Epidermal melanocyte (primary cell): ENCODE data around the gene HOXD10.

ENCODE experiments used
- DNase-seq: peaks from one replicate; pipeline ENCODE4 v3.0.0; 2011; ENCODE audit warnings: low spot score; ENCODE audit not compliant: insufficient read length

Gene HOXD10

DNA sequence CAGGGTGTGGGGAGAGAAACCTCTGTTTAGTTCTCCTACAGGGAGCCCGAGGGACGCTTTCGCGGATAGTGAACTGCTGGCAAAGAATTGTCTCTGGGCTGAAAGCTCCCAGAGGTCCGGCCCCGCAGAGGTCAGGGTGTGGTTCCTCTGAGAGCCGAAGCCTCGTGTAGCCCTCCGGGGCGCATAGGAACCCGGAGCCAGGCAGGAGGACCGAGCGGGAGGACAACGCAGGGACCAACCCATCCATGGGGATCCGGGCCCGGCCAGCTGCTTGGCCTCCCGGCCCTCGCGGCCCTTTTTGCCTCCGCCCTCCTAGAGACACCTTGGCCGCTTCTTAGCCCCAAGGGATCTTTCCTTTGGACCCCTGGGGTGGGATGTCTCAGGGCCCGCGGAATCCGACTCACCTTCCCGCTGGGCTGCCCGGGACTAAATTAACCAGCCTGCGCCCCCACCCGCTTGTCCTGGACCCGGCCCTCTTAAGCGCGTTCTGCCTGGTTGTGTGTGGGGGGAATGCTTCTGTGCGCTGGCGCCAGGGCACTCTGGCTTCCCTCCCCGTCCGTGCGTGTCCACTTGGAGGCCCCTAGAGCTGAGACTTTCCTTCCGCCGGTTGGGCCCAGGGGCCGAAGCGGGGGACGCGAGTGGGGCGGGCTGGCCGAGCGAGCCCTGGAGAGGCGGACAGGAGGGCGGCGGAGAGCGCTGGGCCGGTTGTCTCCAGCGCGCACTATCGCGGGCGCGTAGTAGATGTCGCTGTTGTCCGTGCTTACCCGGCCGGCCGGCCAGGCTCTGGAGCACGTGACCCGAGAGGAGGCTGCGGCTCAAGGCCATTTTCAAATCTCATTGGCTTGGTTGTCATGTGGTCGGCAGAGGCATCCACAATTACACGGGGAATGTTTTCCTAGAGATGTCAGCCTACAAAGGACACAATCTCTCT, at the start of gene HOXD10:
Gene HOXD10 (plus strand): TSS at position 896 of the 931 bp plus-strand sequence. CDS start 56 bp downstream, outside the sequence.
- no peak for DNase-seq

DNA sequence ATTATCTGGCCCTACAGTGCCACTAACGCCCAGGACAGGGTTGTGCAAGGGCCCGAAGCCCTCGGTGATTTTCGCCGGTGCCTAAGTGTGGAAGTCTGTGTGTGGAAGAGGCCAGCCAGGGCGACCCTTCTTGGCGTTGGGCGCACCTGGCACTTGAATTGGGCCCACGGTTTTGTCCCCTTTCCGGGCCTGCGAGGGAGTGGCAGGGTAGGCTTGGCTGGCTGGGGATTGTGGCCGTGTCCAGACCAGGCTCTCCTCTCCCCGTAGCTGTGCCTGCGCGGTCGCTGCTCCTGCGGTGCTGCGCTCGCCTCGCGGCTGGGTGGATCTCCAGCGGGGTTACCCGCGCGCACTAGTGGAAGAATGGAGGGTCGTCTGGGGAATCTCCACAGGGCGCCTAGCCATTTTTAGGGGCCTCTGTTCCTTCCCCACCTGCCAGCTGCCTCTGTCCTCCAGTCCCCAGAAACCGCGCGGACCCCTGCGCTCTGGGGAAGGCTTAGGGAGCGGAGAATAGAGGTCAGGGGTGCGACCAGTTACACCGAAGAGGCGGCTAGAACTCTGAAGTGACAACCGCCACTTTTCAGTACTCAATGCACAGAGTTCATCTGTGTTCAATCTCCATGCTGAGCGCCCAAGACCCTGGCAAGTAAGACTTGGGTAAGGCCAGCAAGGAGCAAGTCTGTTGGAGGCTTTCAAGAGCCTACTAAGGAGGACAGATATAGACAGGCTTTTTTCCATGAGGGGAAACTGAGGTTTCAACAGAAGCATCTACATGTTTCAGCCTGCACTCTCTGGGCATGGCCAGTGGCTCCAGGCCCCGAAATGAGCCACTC, 48.8 kb upstream of the HOXD10 start:
- no peak for DNase-seq

DNA sequence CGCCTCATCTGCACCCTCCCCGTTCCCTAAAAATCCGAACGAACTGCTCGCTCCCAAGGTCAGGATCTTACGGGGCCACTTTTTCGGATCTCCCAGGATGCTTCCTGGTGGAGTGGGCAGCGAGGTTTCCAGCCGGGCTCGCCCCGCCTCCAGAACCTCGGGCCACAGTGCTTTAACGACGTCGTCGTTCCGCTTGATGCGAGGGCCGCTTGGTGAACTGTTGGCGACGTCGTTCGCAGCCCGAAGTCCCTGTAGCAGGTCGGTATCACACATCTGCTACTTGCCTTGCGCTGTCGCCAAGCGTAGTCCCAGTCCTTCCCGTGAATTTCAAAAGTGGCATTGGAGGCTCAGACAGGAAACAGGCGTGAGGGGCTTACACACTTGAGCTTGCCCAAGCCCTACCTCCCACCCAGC, 48.2 kb upstream of the HOXD10 start:
- DNase-seq, result no peak

GRCh38 chr2:176071330-176072291, 45.0 kb upstream of the HOXD10 start:
- DNase-seq, result no peak

- DNase-seq, result no peak
Measured at GRCh38 chr2:176072292-176072669, 44.3 kb upstream of the HOXD10 start.

DNA sequence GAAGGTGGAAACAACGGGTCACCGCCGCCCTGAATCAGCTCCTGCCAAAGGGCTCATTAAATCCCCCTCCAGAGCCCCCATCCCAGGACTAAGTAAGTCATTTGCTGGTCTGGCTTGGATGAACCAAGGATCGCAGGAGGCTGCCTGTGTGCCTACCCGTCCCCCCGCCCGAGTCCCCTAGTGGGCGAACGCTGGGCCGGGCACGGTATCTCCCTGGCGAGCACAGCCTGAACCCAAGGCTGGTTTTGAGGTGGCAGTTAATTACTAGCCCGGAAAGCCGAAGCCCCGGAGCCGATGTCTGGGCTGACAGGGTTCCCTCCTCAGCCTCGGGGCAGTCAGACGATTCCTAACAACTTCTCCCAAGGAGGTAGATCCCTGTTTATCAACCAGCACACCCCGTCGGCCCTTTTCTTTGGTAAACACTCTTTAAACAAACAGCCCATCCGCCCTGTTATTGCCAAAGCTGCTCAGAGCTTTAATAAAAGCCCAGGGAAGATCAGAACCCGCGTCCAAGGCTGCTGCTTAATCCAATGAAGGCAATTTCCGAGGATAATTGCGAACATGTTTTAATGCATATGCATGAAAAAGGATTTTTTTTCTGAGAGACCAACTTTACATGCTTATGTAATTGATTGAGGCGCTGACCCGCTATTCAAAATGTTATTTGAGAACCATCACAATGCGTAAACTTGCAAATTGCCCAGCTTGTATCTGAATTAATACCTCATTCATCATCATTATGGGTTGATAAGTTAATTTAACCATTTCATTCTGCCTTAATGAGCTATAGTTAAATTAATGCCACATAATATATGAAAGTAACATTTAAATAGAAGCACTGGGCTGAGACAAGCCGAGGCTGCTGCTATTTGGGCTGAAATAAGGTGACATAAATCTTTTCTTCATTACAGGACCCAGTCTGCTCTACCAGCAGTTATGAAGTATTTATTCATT, 43.4 kb upstream of the HOXD10 start:
- DNase-seq, result no peak

DNA sequence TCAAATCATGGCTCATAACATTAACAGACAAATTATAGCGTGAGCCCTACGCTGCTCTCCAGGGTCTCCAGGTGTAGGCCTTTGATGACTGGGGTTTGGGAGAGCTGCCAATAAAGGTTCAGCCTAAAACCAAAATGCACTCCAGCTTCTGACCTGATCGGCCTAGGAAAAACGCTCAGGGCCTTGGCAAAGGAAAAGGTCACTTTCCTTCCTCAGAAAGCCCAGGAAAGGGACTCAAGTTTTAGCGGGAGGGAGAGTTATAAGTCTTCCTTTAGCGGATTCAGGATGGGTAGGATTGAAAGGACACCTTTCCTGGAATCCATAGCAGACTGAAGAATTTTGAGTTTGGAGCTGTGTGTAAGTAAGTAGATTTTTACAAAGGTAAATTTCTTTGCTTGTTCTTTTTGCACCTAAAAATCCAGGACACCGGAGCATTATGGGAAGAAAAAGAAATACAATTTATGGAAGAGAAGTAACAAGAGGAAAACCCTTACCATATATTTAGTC, 41.6 kb upstream of the HOXD10 start:
- no peak for DNase-seq

DNA sequence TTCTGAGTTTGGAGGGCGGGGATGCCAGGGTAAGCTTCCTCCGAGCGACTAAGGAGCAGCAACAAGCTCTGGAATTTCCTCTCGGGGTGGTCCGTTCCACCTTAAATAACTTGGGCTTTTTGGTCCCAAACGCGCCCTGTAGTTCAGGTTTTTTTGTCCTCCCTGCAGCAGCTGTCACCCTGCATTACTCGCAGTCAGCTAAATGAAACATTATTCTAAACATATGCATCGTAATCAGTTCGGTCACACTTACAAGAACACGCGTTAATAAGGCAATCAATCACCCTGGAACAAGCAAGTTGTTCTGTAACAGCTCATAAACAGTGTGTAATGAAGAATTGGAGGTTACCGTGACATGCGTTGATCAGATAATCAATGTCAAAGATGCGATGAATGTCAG, 41.1 kb upstream of the HOXD10 start:
- no peak for DNase-seq

DNA sequence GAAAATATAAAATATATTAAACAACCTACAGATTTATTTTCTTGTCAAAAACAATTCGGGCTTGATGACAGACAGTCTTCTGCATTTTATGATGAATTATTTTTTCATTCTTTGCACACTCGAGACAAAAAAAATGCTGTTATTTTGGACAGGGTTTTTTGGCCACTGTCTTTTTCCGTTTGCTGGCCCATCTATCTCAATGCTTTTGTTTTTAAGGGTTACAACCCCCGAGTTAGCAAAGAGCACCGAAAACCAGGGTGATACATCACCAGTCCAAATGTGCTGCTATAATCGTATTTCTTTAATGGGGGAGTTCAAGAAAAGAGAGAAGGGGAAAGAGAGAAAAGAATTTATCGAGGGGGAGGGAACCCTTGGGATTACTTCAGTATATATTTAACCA, 40.5 kb upstream of the HOXD10 start:
- DNase-seq, result no peak

GRCh38 chr2:176076796-176077195, 39.8 kb upstream of the HOXD10 start:
- DNase-seq, result no peak

- DNase-seq, result no peak
Measured at GRCh38 chr2:176078541-176079284, 37.9 kb upstream of the HOXD10 start.

- DNase-seq, result no peak
Measured at GRCh38 chr2:176079285-176079830, 37.2 kb upstream of the HOXD10 start.

DNA sequence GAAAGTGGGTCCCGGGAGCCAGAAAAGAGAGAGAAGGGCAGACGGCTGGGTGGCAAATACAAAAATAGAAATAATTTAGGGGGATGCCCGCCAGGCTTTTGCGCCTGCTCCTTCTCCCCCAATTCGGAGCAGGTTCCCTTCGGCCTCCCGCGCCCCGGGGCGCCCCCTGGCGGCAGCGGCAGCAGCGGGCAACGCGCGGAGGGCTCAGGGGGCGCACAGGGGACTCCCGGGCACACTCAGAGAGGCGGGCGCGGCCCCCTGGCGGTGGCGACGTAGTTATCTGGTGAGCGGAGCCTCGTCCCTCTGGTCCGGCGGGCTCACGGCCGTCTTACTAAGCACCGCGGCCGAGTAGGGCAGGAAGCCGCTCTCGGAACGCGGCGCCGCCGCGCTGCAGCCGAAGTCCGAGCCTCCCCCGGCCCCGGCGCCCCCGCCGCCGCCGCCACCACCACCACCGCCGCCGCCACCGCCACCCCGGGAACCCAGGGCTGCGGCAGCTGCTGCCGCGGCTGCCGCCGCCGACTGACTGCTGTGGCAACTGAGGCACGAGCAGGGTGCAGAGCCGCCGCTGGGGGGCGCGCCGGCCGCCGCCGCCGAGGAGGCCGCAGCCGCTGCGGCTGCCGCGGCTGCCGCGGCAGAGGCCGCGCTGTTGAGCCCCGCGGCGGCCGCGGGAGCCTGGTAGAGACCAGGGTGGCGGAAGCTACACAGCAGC, 36.6 kb upstream of the HOXD10 start:
- no peak for DNase-seq

- no peak for DNase-seq
Measured at GRCh38 chr2:176080540-176081375, 35.8 kb upstream of the HOXD10 start.

DNA sequence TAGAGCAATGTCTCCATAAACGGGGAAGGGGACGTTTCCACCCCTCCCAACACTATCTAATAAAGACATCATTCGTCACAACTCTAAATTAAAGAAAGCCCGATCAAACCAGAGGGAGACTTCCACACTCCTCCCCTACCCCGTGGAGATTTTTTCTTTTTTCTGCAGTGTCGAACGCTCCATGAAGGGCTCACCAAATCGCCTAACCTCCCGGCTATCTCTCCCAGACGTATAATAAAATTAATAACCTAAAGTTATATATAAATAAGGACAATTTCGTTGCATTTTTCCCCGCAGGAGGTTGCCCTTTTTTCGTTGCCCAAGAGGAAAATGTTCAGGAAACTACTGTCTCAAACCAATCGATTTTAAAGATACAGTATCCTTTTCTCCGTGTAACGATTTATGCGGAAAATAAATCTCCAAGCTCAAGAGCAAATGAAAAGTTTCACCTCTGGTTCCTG, 35.2 kb upstream of the HOXD10 start:
- no peak for DNase-seq

- no peak for DNase-seq
Measured at GRCh38 chr2:176081837-176082524, 34.6 kb upstream of the HOXD10 start.

DNA sequence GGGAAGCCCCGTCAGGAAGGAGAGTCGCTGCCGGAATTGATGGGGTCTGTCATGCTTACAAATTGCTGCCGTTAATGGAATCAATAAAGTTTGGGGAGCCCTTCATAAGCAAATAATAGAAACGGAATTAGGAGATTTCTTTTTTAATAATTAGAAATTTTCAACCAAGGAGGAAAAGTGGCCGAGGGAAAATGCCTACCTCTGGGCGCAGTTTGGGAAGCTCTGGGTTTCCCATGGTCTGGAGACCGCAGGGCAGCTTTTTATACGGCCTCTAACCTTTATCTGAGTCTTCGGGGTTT, 34.1 kb upstream of the HOXD10 start:
- no peak for DNase-seq
